HL-60 (cell line): ENCODE measurements around the gene KRTAP29-1.

Experiments
- POLR2AphosphoS5 ChIP-seq: IDR thresholded peaks from 2 replicates; pipeline ENCODE4 v1.6.1; 2012; ENCODE audit warnings: low read depth
- TF ChIP-seq, protein P1 (sequence below): IDR thresholded peaks from one replicate; pipeline ENCODE4 v1.5.1; 2011; ENCODE audit warnings: low read length, control low read depth, inconsistent platforms; ENCODE audit not compliant: insufficient read depth

DNA sequence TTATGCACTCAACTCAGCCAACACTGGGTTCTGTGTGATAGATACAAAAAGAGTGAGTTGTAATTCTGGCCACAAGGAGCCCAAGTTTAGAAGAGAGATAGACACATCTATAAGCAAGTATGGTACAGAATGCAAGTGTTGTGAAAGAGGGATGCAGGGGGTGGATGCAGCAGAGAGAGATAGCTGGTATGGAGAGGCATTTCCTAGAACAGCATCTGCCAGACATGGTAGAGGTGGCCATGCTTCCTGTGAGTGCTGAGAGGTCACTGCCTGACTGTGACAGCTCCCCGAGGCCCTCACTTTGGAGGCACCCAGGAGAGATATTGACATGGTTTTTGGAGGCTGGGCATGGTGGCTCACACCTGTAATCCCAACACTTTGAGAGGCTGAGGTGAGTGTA lies 8.5 kb upstream of the KRTAP29-1 start:
- no peak for TF ChIP-seq POLR2AphosphoS5
- TF ChIP-seq, protein P1, sequence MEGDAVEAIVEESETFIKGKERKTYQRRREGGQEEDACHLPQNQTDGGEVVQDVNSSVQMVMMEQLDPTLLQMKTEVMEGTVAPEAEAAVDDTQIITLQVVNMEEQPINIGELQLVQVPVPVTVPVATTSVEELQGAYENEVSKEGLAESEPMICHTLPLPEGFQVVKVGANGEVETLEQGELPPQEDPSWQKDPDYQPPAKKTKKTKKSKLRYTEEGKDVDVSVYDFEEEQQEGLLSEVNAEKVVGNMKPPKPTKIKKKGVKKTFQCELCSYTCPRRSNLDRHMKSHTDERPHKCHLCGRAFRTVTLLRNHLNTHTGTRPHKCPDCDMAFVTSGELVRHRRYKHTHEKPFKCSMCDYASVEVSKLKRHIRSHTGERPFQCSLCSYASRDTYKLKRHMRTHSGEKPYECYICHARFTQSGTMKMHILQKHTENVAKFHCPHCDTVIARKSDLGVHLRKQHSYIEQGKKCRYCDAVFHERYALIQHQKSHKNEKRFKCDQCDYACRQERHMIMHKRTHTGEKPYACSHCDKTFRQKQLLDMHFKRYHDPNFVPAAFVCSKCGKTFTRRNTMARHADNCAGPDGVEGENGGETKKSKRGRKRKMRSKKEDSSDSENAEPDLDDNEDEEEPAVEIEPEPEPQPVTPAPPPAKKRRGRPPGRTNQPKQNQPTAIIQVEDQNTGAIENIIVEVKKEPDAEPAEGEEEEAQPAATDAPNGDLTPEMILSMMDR, result no peak
